HG02642 (cell line): ENCODE data around the gene KIAA1755.

ENCODE experiments used
- ATAC-seq: cut with Tn5 transposase; IDR thresholded peaks from one replicate; pipeline ENCODE4 v1.9.1; 2021; ENCODE audit warnings: mild to moderate bottlenecking; ENCODE audit not compliant: unreplicated experiment, poor library complexity

Gene KIAA1755

DNA sequence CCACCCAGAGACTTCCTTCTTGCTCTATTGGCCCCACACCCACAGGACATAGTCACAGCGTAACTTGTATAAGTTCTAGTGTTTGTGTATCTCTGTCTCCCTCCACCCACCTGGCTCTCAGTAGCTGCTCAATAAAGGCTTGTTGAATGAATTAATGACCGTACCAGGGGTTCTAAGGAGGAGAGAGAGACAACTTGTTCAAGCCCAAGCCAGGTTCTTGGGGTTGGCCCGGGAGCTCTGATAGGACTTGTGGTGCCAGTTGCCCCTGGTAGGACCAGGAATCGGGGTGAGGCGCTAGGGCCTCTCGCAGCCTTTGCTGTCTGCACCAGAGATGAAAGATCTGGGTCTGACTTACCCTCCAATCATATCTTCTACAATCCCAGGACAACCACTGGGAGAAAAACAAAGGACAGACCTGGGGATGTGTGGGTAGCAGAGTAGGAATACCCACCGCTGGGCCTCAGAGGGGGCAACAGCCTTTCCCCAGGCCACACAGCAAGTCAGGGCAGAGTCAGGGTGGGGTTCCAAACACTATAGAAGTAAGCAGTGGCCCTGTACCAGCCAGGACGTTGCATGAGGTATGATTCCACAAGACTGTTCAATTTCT, 90.2 kb downstream of the KIAA1755 start:
- no peak for ATAC-seq

DNA sequence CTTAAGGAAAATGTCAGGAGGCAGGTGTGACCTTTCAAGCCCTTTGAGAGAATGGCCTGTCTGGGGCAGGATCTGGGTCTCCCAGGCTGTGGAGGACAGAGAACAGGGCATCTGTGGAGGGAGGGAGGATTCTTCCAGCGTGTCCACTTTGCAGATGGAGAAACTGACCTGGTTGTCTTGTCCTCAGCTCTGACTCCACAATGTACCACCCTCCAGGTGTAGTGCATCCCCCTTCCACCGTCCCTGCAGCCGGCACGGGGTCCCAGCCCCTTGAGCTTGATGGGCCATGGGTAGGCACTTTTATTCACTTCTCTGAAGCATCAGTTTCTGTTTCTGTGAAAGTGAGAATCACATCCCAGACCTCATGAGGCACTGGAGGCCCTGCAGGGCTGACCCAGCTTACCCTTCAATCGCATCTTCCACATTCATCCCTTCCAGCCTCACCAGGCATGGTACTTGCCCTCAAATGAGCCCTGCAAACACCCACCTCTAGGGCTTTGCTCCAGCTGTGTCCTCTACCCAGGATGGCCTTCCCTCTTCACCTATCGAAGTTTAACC, 90.8 kb downstream of the KIAA1755 start:
- no peak for ATAC-seq

DNA sequence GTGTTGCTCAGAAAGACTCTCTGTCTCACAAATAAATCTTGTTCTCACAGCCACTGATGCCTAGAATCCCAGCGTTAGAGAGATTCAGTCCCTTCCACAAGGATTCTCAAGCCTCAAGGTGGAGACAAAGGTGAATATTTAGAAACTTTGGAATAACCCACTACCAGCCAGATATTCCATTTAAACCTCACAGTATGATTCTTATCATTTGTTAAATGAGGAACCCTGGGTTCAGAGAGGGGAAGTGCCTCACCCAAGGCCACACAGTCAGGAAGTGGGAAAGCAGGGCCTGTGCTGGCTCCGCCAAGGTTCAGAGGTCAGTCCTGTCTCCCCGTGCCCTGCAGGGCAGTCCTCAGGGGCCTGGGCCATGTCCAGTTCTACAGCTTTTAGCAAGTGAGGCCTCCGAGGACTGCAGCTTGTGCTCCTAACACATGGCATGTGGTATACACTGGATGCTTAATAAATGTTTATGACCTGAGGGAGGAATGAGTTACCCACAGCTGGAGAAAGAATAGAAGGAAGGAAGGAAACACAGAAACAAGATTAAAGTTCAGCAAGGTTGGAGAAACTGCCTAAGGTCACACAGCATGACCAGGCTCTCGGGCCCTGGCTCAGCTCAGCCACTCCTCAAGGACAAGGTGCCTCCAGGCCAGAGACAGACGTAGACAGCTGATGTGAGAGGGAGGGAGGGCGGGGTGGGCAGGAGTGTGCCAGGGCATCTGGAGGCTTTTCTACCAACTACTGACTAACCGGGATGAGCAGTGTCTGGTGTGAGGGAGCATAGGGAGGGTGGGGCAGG, 91.5 kb downstream of the KIAA1755 start:
- ATAC-seq, result no peak

DNA sequence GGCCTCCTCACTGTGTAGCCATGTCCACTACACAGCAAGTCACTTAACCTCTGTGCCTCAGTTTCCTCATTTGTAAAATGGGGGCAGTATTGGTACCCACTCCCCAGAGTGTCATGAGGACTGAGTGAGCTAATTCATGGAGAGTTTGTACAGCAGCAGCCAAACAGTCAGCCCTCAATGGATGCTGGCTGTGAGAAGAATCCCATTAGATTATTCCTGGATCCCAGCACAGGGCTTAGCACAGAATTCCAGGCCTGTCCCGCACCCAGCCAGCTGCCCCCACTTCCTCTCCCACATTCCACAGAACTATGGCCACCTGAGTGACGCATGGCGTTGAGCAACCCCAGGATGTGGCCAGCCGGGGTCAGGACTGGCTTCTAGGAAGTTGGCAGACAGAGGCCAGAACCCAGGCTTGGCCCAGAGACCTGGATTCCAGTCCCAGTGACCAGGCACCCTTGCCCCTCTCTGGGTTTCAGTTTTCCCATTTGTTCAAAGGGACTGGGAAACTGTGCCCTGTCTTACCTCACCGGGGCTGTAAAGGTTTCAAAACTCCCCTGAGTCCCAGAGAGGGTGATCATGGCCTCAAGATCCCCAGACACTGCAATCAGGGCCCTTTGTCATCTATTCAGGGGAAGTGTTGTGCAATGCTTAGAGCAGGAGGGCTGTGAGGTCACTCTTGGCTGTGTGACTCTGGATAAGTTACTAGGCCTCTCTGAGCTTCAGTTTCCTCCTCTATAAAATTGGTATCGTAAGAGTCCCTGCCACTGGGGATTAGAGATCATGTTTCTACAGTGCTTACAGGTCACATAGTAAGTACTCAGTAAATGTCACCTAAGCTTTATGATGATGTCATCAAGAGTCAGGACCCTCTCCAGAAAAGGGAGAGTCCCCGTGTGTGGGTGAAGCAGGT, 92.4 kb downstream of the KIAA1755 start:
- no peak for ATAC-seq

DNA sequence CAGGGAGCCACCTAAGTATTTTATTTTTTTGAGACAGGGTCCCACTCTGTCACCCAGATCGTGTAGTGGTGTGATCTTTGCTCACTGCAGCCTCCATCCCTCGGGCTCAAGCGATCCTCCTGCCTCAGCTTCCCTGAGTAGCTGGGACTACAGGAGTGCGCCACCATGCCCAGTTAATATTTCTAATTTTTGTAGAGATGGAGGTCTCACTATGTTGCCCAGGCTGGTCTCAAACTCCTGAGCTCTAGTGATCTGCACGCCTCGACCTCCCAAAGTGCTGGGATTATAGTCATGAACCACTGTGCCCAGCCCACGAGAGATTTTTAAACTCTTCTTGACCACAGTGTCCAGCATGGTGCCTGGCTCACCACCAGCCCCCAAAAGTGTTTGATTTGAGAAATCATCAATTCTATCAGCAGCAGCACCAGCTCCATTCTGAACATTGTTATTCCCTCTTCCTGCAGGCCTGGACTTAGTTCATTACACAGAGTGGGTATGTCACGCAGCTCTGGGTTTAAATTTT, 93.1 kb downstream of the KIAA1755 start:
- ATAC-seq, result no peak

DNA sequence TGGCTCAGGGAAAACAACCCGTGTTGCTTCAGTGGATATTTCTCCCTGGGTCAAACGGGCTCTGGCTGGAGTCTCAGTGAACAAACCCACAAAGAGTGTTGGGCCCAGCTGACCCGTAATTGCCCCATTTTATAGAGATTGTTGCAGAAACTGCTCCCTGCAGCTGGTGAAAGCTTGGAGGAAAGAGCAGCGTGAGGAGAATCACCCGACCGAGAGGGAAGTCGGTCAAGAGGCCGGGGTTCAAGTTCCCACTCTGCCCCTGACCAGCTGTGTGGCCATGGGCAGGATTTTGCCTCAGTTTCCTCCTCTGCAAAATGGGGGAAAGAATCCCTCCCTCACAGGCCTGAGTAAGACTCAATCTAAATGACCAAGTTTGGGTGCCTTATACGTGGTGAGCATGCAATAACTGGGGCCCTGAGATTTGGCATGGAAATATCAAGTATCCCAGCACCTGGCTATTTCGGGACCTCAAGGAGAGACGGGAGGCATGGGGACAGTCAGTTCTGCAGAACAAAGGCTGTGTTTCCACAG, 93.8 kb downstream of the KIAA1755 start:
- no peak for ATAC-seq

DNA sequence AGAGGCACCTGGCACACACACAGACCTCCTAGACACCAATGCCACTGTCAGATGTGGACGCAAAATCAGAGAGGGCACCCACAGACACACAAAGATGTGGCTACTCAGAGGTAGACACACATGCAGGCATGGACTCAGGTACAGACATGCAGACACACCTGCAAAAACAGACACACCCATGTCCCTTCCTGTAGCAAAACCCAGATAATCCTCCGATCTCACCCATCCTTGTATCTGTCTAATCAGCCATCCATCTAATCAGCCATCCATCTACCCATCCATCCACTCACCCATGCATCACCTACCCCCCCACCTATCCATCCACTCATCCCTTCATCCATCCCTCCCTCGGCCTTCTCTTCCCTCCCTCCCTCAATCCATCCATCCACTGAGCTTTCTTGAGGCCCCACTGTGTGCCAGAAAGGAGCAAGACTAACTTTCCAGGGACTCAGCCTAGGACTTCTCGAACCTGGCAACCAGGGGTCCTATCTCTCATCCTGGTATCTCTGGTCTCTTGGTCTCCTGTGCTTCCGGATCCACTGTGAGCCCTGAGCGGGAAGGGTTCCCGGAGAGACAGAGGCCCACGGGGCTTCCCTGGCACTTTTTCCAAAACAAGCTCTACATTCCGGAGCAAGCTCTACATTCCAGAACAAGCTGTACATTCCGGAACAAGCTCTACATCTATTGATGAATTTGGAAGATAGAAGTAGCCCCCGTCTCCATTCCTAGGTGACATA, 94.4 kb downstream of the KIAA1755 start:
- ATAC-seq, result no peak

DNA sequence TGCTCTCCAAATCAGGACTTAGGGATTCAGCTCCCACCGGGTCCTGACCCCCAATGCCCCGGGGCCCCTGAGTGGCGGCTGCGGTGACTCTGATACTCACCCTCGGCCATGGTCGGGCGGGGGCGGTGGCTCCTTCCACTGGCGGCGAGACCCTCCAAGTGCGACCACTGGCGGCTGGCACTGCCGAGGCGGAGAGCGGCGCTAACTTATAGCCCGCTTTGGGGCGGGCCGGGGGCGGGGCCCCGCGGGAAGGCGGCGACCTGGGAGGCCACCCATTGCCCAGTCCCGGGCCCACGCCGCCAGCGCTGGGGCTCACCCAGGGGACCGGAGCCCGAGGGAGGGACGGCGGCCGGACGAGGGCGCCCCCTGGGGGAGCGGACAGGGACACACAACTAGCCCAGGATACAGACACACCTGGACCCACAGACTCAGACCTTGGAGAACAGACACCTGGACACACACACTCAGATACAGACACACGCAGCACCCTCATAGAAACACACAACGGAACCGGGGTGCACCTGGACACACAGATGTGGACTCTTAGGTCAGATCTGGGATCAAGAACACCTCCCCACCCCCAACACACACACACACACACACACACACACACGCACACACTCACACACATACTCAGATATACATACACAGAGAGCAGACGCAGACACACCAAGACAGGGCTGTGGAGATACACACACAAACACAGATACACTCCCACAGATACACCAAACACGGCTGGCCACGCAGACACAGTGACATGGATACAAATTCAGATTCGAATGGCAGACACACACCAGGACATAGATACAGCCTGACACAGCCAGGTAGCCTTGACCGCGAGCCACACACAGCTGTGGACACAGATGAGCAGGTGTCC, 95.2 kb downstream of the KIAA1755 start, which contains the start of gene TGM2:
TSS of gene TGM2 (minus strand) at position 182 of the 877 bp plus-strand sequence. CDS start at position 110, 72 bp downstream.
- peak; percentile 75 for ATAC-seq

DNA sequence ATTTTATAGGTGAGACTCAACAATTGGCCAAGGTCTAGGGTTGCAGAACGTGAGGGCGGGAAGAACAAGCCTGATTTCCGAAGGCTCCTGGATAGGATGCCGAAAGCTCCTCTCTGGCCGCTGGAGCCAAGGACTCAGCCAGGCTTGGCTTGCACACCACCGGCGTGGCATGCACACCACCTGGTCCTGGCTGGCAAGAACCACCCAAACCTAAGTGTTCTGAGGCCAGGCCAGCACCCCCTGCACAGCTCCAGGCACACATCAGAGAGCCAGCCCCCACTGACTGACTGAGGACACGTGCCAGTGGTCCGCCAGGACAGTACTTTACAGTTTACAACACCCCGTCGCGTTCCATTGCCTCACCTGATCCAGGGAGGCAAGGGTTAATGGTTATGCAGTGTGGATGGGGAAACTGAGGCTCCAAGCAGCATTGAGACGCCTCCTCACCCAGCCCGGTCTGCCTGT, 95.9 kb downstream of the KIAA1755 start:
- ATAC-seq, result no peak

DNA sequence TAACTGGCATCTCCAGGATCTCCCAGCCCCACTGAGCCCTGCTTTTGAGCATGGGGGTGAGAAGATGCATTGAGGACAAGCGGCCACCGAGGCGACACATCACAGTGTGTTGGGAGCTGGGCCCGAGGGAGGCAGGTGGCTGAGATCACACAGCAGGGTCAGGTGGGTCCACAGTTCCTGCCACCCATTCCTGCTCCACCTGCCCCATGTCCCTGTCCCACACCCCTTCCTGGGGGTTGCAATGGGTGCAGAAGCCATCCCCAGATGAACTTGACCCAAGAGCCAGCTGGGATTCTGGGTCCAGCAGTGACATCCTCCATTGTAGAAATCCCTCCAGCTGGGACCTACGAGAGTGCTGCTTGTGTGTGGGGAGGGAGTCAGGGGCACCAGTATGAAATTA, 96.5 kb downstream of the KIAA1755 start:
- ATAC-seq, result no peak

DNA sequence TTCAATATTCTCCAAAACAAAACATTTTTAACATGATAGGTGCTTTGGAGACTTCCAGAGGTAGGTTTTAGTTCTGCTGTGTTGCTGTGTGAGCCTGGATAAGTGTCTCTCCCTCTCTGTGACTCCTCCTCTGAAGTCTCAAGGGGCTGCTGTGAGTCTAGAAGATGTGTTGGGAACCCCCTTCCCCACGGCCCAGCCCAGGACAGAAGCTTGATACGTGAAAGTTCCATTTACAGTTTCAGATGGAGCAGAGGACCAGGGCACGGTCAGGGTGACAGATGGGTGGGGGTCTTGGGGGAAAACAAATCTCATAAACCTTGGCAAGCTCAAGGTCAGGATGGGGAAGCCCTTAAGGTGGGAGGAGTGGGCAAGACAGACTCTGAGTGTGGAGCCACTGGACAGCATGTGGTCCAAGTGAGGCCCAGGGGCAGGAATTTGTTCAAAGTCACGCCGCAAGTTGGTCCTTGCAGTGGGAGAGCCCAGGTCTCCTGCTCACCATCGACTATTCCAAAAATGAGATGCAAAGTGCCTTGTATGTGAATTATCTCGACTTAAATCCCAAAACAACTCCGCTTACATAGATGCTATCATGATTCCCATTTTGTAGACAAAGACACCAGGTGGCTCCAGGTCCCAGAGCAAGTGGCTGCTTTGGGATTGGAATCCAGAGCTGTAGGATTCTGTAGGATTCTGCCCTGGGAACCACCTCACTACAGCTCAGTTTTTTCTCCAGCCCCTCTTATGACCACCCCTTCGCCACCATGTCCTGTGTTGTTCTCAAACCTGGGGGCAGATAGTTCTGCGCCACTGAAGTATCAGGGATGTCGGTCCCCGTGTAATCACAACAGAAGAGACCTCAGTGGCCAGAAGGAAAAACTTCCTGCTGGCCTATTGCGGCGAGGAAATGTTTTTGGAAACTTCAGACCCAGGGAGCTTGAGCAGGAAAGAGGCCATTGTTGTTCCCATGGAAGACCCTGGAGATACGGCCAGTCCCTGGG, 97.4 kb downstream of the KIAA1755 start:
- no peak for ATAC-seq

DNA sequence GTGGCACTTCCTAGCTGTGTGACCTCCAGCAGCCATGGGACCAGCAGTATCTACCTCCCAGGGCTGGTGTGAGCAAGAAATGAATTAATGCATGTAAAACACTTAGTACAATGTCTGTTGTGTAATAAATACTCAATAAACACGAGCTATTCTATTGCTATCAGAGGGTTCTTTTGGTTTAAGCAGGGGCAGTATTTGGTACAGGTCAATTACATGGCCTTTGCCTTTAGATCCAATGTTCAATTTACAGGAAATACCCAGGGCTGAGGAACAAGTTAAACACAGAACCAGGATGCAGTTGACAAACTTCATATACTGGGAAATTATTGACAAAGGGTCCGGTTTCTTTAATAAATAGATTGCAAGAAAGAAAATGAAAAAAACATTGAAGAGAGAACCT, 98.4 kb downstream of the KIAA1755 start:
- ATAC-seq, result no peak

DNA sequence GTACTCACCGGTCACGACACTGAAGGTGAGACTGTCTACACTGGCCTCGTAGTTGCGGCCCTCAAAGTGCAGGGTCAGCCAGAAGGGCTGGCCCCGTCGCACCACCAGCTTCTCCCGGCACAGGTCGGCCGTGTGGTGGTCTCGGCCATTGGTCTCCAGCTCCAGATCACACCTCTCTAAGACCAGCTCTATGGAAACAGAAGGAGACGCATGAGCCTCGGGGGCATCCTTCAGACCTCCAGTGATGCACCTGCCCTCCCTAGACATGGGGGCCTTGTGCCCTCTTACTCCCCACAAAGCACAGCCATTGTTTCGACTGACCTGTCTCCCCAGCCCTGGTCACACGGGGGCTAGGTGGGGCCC, 99.1 kb downstream of the KIAA1755 start:
- ATAC-seq, result no peak
